ENCODE results near the gene TFF3.

The TFF3 gene

DNA sequence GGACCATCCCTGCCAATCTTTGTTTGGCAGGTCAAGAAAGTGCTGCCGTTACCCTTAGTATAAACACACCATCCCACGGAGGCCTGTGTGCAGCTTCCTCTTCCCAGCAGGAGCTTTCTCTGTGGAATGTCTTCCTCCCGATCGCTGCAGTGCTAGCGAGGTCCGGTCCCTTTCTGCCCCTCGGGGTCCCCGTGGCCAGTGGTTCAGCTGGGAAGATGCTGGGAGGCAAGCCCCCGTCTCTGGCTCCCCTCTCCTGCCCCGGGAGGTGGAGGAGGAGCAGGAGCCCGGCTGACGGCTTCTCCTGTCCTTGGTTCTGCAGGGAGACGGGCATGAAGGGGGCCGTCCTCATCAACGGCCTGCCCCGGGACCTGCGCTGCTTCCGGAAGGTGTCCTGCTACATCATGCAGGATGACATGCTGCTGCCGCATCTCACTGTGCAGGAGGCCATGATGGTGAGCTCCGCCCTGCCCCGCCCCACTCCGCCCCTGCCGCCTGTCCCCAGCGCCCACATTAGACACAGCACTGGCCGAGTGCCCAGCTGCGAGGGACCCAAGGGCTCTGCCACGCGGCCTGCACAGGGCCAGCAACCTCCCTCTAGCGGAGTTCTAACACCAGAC is 42.1 kb downstream of the TFF3 start:
- TF ChIP-seq EZH2phosphoT487 (conservative IDR thresholded peaks at IDR 0.05; ENCODE audit: low read length) = no peak
- TF ChIP-seq, protein P1, sequence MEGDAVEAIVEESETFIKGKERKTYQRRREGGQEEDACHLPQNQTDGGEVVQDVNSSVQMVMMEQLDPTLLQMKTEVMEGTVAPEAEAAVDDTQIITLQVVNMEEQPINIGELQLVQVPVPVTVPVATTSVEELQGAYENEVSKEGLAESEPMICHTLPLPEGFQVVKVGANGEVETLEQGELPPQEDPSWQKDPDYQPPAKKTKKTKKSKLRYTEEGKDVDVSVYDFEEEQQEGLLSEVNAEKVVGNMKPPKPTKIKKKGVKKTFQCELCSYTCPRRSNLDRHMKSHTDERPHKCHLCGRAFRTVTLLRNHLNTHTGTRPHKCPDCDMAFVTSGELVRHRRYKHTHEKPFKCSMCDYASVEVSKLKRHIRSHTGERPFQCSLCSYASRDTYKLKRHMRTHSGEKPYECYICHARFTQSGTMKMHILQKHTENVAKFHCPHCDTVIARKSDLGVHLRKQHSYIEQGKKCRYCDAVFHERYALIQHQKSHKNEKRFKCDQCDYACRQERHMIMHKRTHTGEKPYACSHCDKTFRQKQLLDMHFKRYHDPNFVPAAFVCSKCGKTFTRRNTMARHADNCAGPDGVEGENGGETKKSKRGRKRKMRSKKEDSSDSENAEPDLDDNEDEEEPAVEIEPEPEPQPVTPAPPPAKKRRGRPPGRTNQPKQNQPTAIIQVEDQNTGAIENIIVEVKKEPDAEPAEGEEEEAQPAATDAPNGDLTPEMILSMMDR (IDR thresholded peaks at IDR 0.05; ENCODE audit: insufficient read depth, low read length, poor library complexity, severe bottlenecking) = no peak
- Histone ChIP-seq H3K9me3 (ENCODE audit: insufficient read depth, low read length) (no peaks in the 10 kb centered on the region), H3K27me3 (ENCODE audit: low read length) (no peaks in the 10 kb centered on the region)

GRCh38 chr21:42272109-42272962 is 42.9 kb downstream of the TFF3 start:
- Histone ChIP-seq H3K4me2 (ENCODE audit: low read depth, low read length, poor library complexity, severe bottlenecking) (no peak overlapping the region), H3K9me2 (replicated peaks; ENCODE audit: insufficient read depth, low read length) (no peaks in the 10 kb centered on the region), H3K27ac (ENCODE audit: low read depth, low read length) (no peak overlapping the region), H3F3A (ENCODE audit: insufficient read depth) (no peaks in the 10 kb centered on the region), H3K9me3 (ENCODE audit: insufficient read depth, low read length) (no peaks in the 10 kb centered on the region), H4K20me1 (ENCODE audit: low read depth, low read length) (no peaks in the 10 kb centered on the region), H3K9ac (ENCODE audit: low read length) (no peak overlapping the region), H3K27me3 (ENCODE audit: low read length) (no peaks in the 10 kb centered on the region), H3K36me3 (ENCODE audit: low read length) (no peaks in the 10 kb centered on the region), H3K4me3 (ENCODE audit: insufficient read depth, low read length, poor library complexity, severe bottlenecking) (no peak overlapping the region), H3K79me2 (ENCODE audit: insufficient read depth, low read length) (no peaks in the 10 kb centered on the region), H2AFZ (ENCODE audit: low read depth, low read length, severe bottlenecking) (no peak overlapping the region)
- TF ChIP-seq, protein P1 (IDR thresholded peaks at IDR 0.05; ENCODE audit: insufficient read depth, low read length, poor library complexity, severe bottlenecking) = no peak
- TF ChIP-seq EZH2phosphoT487 (conservative IDR thresholded peaks at IDR 0.05; ENCODE audit: low read length) = no peak

More for the DNA sequence above, 42.1 kb downstream of the TFF3 start:
- no peak overlapping the region for H3K4me3 ChIP-seq (ENCODE audit: insufficient read depth, low read length, poor library complexity, severe bottlenecking)
- H3K36me3 ChIP-seq (ENCODE audit: low read length) = no peaks in the 10 kb centered on the region
- no peaks in the 10 kb centered on the region for H3K9me2 ChIP-seq (replicated peaks; ENCODE audit: insufficient read depth, low read length)
- H3F3A ChIP-seq (ENCODE audit: insufficient read depth) = no peaks in the 10 kb centered on the region
- H2AFZ ChIP-seq (ENCODE audit: low read depth, low read length, severe bottlenecking) = no peak overlapping the region
- no peak overlapping the region for H3K27ac ChIP-seq (ENCODE audit: low read depth, low read length)
- no peak overlapping the region for H3K4me2 ChIP-seq (ENCODE audit: low read depth, low read length, poor library complexity, severe bottlenecking)
- H4K20me1 ChIP-seq (ENCODE audit: low read depth, low read length) = no peaks in the 10 kb centered on the region
- no peaks in the 10 kb centered on the region for H3K79me2 ChIP-seq (ENCODE audit: insufficient read depth, low read length)
- H3K9ac ChIP-seq (ENCODE audit: low read length) = no peak overlapping the region

GRCh38 chr21:42271065-42271464 is 44.1 kb downstream of the TFF3 start:
- Histone ChIP-seq H3K27me3 (ENCODE audit: low read length) (no peaks in the 10 kb centered on the region), H3K9ac (ENCODE audit: low read length) (no peak overlapping the region), H3K79me2 (ENCODE audit: insufficient read depth, low read length) (no peaks in the 10 kb centered on the region), H2AFZ (ENCODE audit: low read depth, low read length, severe bottlenecking) (no peak overlapping the region), H4K20me1 (ENCODE audit: low read depth, low read length) (no peaks in the 10 kb centered on the region), H3K27ac (ENCODE audit: low read depth, low read length) (no peak overlapping the region), H3K4me3 (ENCODE audit: insufficient read depth, low read length, poor library complexity, severe bottlenecking) (no peak overlapping the region), H3K36me3 (ENCODE audit: low read length) (no peaks in the 10 kb centered on the region), H3K9me2 (replicated peaks; ENCODE audit: insufficient read depth, low read length) (no peaks in the 10 kb centered on the region), H3K9me3 (ENCODE audit: insufficient read depth, low read length) (no peaks in the 10 kb centered on the region), H3K4me2 (ENCODE audit: low read depth, low read length, poor library complexity, severe bottlenecking) (no peak overlapping the region), H3F3A (ENCODE audit: insufficient read depth) (no peaks in the 10 kb centered on the region)
- TF ChIP-seq, protein P1 (IDR thresholded peaks at IDR 0.05; ENCODE audit: insufficient read depth, low read length, poor library complexity, severe bottlenecking) = no peak
- no peak for TF ChIP-seq EZH2phosphoT487 (conservative IDR thresholded peaks at IDR 0.05; ENCODE audit: low read length)

All from SU-DHL-6 (cell line).